ENCODE measurements around the gene BCAS1. TPM values are rescaled to one million over a fixed set of nuclear protein-coding genes. Genes with fewer than 3 reads are reported as not detected.

Gene BCAS1
- total RNA-seq, 1 experiment from 2014 or later: 4.0 TPM

GRCh38 chr20:53931597-53931996 is 138.8 kb downstream of the BCAS1 start:
- Histone ChIP-seq H3K4me1 (replicated peaks; ENCODE audit: insufficient read depth) (peaks cover 40% of the 10 kb centered on the region), H3K27ac (peak overlapping the region; percentile 90), H3K27me3 (ENCODE audit: insufficient read depth, low read depth) (no peaks in the 10 kb centered on the region), H2AFZ (no peak overlapping the region; the same call in 1 of the 2 replicates), H3K9me2 (ENCODE audit: insufficient read depth) (no peaks in the 10 kb centered on the region), H3K36me3 (ENCODE audit: low read depth) (no peaks in the 10 kb centered on the region), H3K9me3 (ENCODE audit: insufficient read depth, low read depth) (no peaks in the 10 kb centered on the region), H3K4me2 (peak overlapping the region; percentile 50), H3F3A (ENCODE audit: insufficient read depth, low read depth) (peaks cover 29% of the 10 kb centered on the region), H3K79me2 (ENCODE audit: low read depth) (no peaks in the 10 kb centered on the region), H3K4me3 (no peak overlapping the region), H4K20me1 (ENCODE audit: insufficient read depth) (no peaks in the 10 kb centered on the region)
- TF ChIP-seq CTCF (conservative IDR thresholded peaks at IDR 0.05) (no peak), EZH2 (IDR thresholded peaks at IDR 0.05; ENCODE audit: low read depth) (no peak)
- no peak for DNase-seq
- CTCF ChIA-PET: interaction anchor here (0.6 to 1.1 kb wide), 3 partner anchors 8 to 277 kb away, joined by 3 to 6 read pairs (median 4); no protein-coding TSS in a partner anchor
- POLR2A ChIA-PET (ENCODE audit: unreplicated experiment): interaction anchor here (0.6 kb wide), 1 partner anchor 125 kb away, joined by 5 read pairs; no protein-coding TSS in a partner anchor
- BruUV-seq (replicated peaks): no TSS peak
- intact Hi-C loops (cut with micrococcal nuclease; ENCODE audit: unreplicated experiment): no loop called here

- H3K79me2 ChIP-seq (ENCODE audit: low read depth): no peaks in the 10 kb centered on the region
- no peak for TF ChIP-seq CTCF (conservative IDR thresholded peaks at IDR 0.05)
- no peak for TF ChIP-seq EZH2 (IDR thresholded peaks at IDR 0.05; ENCODE audit: low read depth)
- intact Hi-C loops (cut with micrococcal nuclease; ENCODE audit: unreplicated experiment): no loop called here
- POLR2A ChIA-PET (ENCODE audit: unreplicated experiment): interaction anchor here (0.6 to 0.7 kb wide), 2 partner anchors 14 to 312 kb away, joined by 4 to 35 read pairs; no protein-coding TSS in a partner anchor
- H4K20me1 ChIP-seq (ENCODE audit: insufficient read depth): no peaks in the 10 kb centered on the region
- H3K36me3 ChIP-seq (ENCODE audit: low read depth): no peaks in the 10 kb centered on the region
- H3K4me2 ChIP-seq: peak overlapping the region; percentile 50
- no TSS peak for BruUV-seq (replicated peaks)
- peaks cover 35% of the 10 kb centered on the region for H3F3A ChIP-seq (ENCODE audit: insufficient read depth, low read depth)
- CTCF ChIA-PET: interaction anchor here (0.6 to 1.1 kb wide), 3 partner anchors 9 to 276 kb away, joined by 3 to 6 read pairs (median 4); no protein-coding TSS in a partner anchor
- H3K27ac ChIP-seq: peak overlapping the region; percentile 90
- peaks cover 46% of the 10 kb centered on the region for H3K4me1 ChIP-seq (replicated peaks; ENCODE audit: insufficient read depth)
- DNase-seq: peak in 1 of 2 experiments; percentile 92
- H3K9me2 ChIP-seq (ENCODE audit: insufficient read depth): no peaks in the 10 kb centered on the region
- no peak overlapping the region for H3K4me3 ChIP-seq
- no peak overlapping the region; the same call in 1 of the 2 replicates for H2AFZ ChIP-seq
- H3K9me3 ChIP-seq (ENCODE audit: insufficient read depth, low read depth): no peaks in the 10 kb centered on the region
- H3K27me3 ChIP-seq (ENCODE audit: insufficient read depth, low read depth): no peaks in the 10 kb centered on the region
These were observed 139.5 kb downstream of the BCAS1 start for GRCh38 chr20:53930651-53931504.

GRCh38 chr20:53929974-53930650 is 140.3 kb downstream of the BCAS1 start:
- H3K27ac ChIP-seq: peak overlapping the region; percentile 90
- CTCF ChIA-PET: no interaction called here

More at GRCh38 chr20:53929974-53930650, 140.3 kb downstream of the BCAS1 start:
- BruUV-seq (replicated peaks): no TSS peak
- Histone ChIP-seq H3K4me2 (peak overlapping the region; percentile 50), H3K4me1 (replicated peaks; ENCODE audit: insufficient read depth) (peaks cover 52% of the 10 kb centered on the region), H3K9me2 (ENCODE audit: insufficient read depth) (no peaks in the 10 kb centered on the region), H3K27me3 (ENCODE audit: insufficient read depth, low read depth) (no peaks in the 10 kb centered on the region), H3K79me2 (ENCODE audit: low read depth) (no peaks in the 10 kb centered on the region), H2AFZ (no peak overlapping the region), H4K20me1 (ENCODE audit: insufficient read depth) (no peaks in the 10 kb centered on the region), H3K4me3 (no peak overlapping the region), H3K36me3 (ENCODE audit: low read depth) (no peaks in the 10 kb centered on the region), H3K9me3 (ENCODE audit: insufficient read depth, low read depth) (no peaks in the 10 kb centered on the region), H3F3A (ENCODE audit: insufficient read depth, low read depth) (peaks cover 43% of the 10 kb centered on the region)
- POLR2A ChIA-PET (ENCODE audit: unreplicated experiment): interaction anchor here (0.6 to 0.7 kb wide), 3 partner anchors 13 to 312 kb away, joined by 4 to 35 read pairs (median 5); no protein-coding TSS in a partner anchor
- intact Hi-C loops (cut with micrococcal nuclease; ENCODE audit: unreplicated experiment): no loop called here
- no peak for DNase-seq
- TF ChIP-seq EZH2 (IDR thresholded peaks at IDR 0.05; ENCODE audit: low read depth): no peak
- TF ChIP-seq CTCF (conservative IDR thresholded peaks at IDR 0.05): no peak
